Progenitor cell of endocrine pancreas (in vitro differentiated cells): Measurements from ENCODE around the gene NBDY. TPM values are rescaled to one million over a fixed set of nuclear protein-coding genes. Genes with fewer than 3 reads are reported as not detected.
"Not testable (repeated sequence)": the region's sequence is repeated elsewhere in the genome, so short reads cannot be mapped to it uniquely, and the experiment has no call there.

Experiments used
- DNase-seq: peaks from one replicate; pipeline ENCODE4 v3.0.0; 2021; ENCODE audit warnings: low spot score; ENCODE audit not compliant: unreplicated experiment
- H3K27ac Mint-ChIP-seq: 2 replicates; pipeline ENCODE4 v1.8.0; 2021; ENCODE audit warnings: mild to moderate bottlenecking, moderate library complexity, mixed read lengths
- H3K27me3 Mint-ChIP-seq: 2 replicates; pipeline ENCODE4 v1.8.0; 2021; ENCODE audit warnings: mixed read lengths
- H3K36me3 Mint-ChIP-seq: 2 replicates; pipeline ENCODE4 v1.8.0; 2022; ENCODE audit warnings: mixed read lengths; ENCODE audit not compliant: insufficient read depth
- H3K4me1 Mint-ChIP-seq: 2 replicates; pipeline ENCODE4 v1.8.0; 2021; ENCODE audit warnings: low read depth, mixed read lengths
- H3K4me3 Mint-ChIP-seq: 2 replicates; pipeline ENCODE4 v1.8.0; 2021; ENCODE audit warnings: low read depth, mild to moderate bottlenecking, moderate library complexity, mixed read lengths
- H3K9me3 Mint-ChIP-seq: 2 replicates; pipeline ENCODE4 v1.8.0; 2021; ENCODE audit warnings: low read depth, mixed read lengths
- total RNA-seq: library from RNA; stranded (reverse); gene quantifications from 2 replicates; pipeline ENCODE4 v1.2.1, GENCODE V29; 2021
- TF ChIP-seq, protein P1 (sequence below): fragments of 200-600 bp; sonication (generic); IDR thresholded peaks from one replicate; pipeline ENCODE4 v1.5.0; 2021; ENCODE audit warnings: antibody characterized with exemption, mild to moderate bottlenecking; ENCODE audit not compliant: unreplicated experiment

Gene NBDY
- total RNA-seq, 1 donor from 2014 or later, result 49.3 TPM

DNA sequence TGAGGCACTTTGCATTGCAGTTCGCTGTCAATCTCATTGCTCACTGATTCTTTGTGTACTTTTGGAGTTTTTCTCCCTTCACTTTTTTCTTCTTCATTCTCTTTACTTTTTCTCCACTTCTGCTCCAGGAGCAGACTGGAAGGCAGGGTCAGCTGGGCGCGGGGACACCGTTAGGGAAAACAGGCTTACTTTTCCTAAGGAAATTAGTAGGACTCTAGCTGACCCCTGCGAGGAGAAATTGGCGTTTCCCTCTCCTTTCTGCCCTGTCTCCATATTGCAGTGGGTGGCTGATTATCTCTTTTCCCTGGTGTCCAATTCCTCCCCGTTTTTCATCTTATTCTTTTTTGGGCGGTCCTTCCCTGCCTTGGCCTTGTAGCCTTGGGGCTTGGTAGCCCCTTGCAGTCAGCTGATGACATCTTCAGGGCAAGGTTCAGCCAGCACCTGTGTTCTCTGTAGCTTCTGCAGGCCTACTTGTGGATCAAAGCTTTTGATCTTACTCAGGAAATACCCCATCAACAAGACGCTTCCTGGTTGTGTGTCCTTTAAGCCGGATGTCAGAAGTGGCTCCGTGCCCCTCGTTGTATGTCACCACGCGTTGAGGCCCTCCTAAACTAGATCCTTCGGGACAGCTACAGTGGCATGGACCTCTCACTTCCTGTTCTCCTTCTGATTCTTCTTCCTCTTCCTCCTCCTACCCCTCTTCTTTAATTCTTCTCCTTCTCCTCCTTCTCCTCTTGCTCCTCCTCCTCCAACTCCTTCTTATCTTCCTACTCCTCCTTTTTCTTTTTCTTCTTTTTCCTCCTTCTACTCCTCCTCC is 36.1 kb downstream of the NBDY start:
- TF ChIP-seq, protein P1, sequence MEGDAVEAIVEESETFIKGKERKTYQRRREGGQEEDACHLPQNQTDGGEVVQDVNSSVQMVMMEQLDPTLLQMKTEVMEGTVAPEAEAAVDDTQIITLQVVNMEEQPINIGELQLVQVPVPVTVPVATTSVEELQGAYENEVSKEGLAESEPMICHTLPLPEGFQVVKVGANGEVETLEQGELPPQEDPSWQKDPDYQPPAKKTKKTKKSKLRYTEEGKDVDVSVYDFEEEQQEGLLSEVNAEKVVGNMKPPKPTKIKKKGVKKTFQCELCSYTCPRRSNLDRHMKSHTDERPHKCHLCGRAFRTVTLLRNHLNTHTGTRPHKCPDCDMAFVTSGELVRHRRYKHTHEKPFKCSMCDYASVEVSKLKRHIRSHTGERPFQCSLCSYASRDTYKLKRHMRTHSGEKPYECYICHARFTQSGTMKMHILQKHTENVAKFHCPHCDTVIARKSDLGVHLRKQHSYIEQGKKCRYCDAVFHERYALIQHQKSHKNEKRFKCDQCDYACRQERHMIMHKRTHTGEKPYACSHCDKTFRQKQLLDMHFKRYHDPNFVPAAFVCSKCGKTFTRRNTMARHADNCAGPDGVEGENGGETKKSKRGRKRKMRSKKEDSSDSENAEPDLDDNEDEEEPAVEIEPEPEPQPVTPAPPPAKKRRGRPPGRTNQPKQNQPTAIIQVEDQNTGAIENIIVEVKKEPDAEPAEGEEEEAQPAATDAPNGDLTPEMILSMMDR, result no peak
- no peaks in the 10 kb centered on the region for H3K4me1 Mint-ChIP-seq
- H3K27ac Mint-ChIP-seq, result no peak overlapping the region
- H3K9me3 Mint-ChIP-seq, result peaks cover 17% of the 10 kb centered on the region
- H3K36me3 Mint-ChIP-seq, result peaks cover 5% of the 10 kb centered on the region
- DNase-seq, result no peak
- H3K4me3 Mint-ChIP-seq, result no peak overlapping the region
- no peaks in the 10 kb centered on the region for H3K27me3 Mint-ChIP-seq

DNA sequence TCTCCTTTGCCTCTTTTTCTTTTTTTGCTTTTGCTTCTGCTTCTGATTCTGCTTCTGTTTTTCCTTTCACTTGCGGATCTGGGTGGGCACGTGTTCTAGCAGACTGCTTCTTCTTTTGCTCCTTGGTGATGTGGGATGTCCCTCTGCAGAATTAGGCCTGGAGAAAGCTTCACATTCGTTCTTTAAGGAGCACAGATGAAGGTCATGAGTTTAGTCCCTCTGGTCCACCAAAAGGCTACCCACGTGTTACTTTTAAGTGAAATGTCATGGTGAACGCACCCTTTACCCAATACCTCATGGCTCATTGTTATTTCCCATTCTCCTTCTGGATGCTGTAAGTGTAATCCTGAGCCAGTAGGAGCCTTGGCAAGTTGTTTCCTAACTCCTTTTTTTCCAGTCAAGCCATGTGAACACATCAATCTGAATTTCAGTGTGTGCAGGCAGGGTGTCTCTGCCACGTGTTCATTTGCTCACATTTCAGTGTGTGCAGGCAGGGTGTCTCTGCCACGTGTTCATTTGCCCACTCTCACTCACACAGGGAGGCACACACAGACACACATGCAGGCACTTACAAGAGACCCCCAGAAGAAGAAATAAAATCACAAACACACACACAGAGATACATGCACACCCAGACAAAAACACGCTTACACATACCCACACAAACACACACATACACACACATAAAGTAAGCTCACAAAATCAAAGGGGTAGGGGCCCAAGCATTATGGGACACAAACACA is 36.9 kb downstream of the NBDY start:
- TF ChIP-seq, protein P1, result no peak
- Mint-ChIP-seq H3K4me3 (no peak overlapping the region), H3K27me3 (no peaks in the 10 kb centered on the region), H3K9me3 (peaks cover 17% of the 10 kb centered on the region), H3K4me1 (no peaks in the 10 kb centered on the region), H3K36me3 (peaks cover 5% of the 10 kb centered on the region), H3K27ac (no peak overlapping the region)
- DNase-seq, result no peak

DNA sequence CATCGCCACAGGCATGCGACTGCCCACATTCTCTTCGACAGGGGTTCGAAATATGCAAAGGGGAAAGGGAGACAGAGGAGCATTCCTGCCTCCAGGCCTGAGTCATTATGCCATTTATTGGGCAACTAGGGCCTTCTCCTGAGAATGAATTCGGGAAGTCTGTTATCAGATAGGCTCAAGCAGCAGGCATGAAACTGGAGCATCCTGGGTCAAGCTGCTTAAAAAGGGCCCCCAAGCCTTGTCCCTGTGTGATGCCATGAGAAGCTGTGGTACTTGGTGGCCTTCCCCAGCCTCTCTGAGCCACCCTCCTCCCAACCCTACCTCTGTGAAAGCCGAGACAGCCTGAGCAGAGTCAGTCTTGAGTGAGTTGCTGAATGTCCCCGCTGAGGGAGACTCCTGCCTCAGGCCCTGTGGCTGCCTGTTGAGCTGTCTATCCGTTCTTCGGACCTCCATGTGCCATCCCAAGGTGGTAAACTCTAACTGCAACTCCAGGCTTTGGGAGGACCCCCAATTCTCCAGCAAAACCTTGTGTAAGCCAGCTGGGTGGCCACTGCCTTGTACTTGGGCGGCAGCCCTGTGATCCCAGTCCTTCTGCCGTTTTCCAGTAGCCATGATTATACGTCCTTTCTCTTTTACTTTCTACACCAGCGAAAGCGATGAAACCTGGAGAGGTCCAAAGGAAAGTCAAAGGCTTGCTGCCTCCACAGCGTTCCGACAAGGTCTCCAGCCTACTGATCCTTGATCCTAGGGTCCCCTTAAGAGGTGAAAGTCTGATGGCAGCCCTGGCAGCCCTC is 37.7 kb downstream of the NBDY start:
- H3K4me1 Mint-ChIP-seq, result no peaks in the 10 kb centered on the region
- H3K4me3 Mint-ChIP-seq, result no peak overlapping the region
- no peaks in the 10 kb centered on the region for H3K27me3 Mint-ChIP-seq
- H3K27ac Mint-ChIP-seq, result no peak overlapping the region
- H3K36me3 Mint-ChIP-seq, result peaks cover 5% of the 10 kb centered on the region
- TF ChIP-seq, protein P1, result no peak
- H3K9me3 Mint-ChIP-seq, result peaks cover 17% of the 10 kb centered on the region
- DNase-seq, result no peak

DNA sequence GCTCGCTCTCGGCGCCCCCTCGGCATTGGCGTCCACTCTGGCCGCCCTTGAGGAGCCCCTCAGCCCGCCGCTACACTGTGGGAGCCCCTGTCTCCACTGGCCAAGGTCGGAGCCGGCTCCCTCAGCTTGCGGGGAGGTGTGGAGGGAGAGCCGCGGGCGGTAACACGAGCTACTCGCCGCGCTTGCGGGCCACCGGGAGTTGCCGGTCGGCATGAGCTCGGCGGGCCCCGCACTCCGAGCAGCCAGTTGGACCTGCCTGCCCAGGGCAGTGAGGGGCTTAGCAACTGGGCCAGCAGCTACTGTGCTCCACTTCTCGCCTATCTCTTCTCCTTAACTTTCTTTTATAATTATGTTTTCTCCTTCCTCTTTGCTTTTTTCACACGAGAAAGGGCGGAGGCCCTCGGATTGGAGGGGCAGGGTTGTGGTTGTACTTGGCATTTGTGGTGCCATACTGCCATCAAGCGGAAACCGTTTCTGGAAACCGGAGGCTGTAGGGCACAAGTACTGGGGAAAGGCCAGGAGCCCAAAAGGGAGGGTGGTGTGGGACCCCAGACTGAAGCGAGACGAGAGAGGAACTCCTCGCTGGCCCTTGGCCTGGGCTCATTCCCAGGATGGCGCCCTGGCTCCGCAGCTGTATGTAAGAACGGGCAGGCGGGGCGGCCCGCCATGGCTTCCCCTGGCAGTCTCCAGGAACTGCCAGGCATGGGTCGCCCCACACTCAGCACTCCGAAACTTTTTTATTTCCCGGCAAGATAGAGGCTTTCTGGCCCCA is 38.5 kb downstream of the NBDY start:
- not testable (repeated sequence) for H3K4me1 Mint-ChIP-seq, H3K27me3 Mint-ChIP-seq, H3K4me3 Mint-ChIP-seq, H3K36me3 Mint-ChIP-seq, H3K27ac Mint-ChIP-seq, DNase-seq
- peaks cover 12% of the 10 kb centered on the region for H3K9me3 Mint-ChIP-seq

DNA sequence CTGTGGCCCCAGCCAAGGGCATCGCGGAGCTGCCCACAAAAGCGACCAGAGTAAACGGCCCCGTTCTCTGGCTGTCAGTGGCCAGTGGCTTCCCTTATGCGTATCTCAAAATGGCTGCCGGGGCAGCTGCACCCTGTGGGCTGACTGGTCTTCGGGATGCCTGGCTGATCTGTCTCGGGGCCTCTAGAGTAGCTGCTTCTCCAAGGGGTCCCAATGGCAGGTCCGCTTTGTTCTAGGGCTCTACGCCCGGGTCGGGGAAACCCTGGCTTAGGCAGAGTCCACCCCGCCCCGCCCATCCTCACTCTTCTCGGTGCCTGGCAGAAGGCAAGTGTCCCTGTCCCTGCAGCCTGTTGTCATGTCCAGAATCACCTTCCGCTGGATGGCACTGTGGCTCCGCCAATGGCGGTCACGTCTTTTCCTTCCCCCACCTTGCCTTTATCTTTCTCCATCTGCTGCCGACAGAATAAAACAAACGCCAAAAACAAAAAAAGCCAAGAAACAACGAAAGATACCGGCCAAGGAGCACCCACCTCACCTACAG is 39.1 kb downstream of the NBDY start:
- not testable (repeated sequence) for H3K9me3 Mint-ChIP-seq, DNase-seq, H3K4me1 Mint-ChIP-seq, H3K4me3 Mint-ChIP-seq, H3K27me3 Mint-ChIP-seq, H3K36me3 Mint-ChIP-seq, H3K27ac Mint-ChIP-seq

DNA sequence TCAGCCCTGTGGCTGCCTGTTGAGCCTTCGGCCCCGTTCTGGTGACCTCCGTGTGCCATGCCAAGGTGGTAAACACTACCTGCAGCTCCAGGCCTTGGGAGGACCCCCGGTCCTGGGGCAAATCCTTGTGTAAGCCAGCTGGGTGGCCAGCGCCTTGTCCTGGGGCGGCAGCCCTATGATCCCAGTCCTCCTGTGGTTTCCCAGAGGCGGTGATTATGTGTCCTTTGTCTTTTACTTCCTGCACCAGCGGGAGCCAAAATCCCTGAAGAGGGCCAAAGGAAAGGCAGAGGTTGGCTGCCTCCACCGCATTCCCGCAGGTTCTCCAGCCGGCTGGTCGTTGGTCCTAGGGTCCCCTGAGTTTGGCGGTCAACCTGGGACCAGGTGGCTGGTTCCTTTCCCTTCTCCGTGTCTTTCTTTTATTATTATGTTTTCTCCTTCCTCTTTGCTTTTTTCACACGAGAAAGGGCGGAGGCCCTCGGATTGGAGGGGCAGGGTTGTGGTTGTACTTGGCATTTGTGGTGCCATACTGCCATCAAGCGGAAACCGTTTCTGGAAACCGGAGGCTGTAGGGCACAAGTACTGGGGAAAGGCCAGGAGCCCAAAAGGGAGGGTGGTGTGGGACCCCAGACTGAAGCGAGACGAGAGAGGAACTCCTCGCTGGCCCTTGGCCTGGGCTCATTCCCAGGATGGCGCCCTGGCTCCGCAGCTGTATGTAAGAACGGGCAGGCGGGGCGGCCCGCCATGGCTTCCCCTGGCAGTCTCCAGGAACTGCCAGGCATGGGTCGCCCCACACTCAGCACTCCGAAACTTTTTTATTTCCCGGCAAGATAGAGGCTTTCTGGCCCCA is 43.9 kb downstream of the NBDY start:
- H3K9me3 Mint-ChIP-seq, H3K36me3 Mint-ChIP-seq, H3K4me3 Mint-ChIP-seq, H3K27ac Mint-ChIP-seq, H3K4me1 Mint-ChIP-seq, H3K27me3 Mint-ChIP-seq, DNase-seq: not testable (repeated sequence)

DNA sequence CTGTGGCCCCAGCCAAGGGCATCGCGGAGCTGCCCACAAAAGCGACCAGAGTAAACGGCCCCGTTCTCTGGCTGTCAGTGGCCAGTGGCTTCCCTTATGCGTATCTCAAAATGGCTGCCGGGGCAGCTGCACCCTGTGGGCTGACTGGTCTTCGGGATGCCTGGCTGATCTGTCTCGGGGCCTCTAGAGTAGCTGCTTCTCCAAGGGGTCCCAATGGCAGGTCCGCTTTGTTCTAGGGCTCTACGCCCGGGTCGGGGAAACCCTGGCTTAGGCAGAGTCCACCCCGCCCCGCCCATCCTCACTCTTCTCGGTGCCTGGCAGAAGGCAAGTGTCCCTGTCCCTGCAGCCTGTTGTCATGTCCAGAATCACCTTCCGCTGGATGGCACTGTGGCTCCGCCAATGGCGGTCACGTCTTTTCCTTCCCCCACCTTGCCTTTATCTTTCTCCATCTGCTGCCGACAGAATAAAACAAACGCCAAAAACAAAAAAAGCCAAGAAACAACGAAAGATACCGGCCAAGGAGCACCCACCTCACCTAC is 44.5 kb downstream of the NBDY start:
- H3K4me3 Mint-ChIP-seq, H3K4me1 Mint-ChIP-seq, H3K9me3 Mint-ChIP-seq, H3K27me3 Mint-ChIP-seq, DNase-seq, H3K36me3 Mint-ChIP-seq, H3K27ac Mint-ChIP-seq: not testable (repeated sequence)
